T47D (cell line): Measurements from ENCODE around the gene IGF1R.

Source experiments
- DNase-seq, 2 experiments: peaks; one replicate each; pipeline versions ENCODE4 v3.0.0 to v3.0.0-alpha.2; 2011 to 2012; ENCODE audit warnings: low read depth in 1 of 2, low spot score in 1 of 2
- JUND ChIP-seq: IDR thresholded peaks from 2 replicates; pipeline ENCODE4 v1.6.1; 2012; ENCODE audit warnings: low read depth
- in situ Hi-C: cut with HindIII; loops from 2 replicates; pipeline ENCODE4 v1.10.0; 2016; ENCODE audit warnings: low sequenced_read_pairs, low pct_unique_long_range_greater_than_20kb

IGF1R gene

DNA sequence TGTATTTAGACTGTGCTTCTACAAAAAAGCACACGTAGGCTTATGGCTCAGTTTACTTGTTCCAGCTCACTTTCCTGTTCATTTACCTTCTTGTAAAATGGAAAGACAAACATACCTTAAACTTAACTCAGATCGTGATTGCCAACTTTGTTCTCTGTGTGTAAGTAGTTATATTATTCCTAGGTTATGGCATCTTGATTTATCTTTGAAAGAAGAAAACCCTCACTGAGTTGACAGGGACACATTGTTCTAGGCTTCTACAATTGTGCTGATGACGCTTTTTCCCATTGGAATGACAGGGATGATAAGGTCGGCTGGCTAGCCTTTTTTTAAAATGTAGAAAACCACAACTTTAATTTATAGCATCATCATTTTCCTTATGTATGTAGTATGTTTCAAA, 140.7 kb downstream of the IGF1R start:
- in situ Hi-C loops, result no loop called here
- no peak for DNase-seq
- TF ChIP-seq JUND, result no peak

DNA sequence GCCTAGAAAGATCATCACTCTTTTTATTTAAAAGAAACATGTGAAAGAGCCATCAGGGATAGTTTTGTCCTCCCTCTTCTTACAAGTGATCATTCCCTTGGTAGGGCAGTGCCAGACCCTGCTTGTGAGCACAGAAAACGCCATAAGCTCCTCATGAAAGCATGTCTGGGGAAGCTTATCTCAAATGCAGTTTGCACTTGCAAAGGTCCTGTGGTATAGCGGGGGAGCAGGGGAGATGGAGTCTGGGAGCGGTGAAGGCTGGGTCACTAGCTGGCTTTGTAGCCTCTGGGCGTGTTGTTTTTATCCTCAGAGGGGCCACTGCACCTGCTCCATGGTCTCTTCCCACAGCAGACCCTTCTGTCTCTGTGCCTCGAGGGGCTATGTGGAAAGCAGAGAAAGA, 141.9 kb downstream of the IGF1R start:
- in situ Hi-C loops, result no loop called here
- no peak for TF ChIP-seq JUND
- DNase-seq, result no peak

DNA sequence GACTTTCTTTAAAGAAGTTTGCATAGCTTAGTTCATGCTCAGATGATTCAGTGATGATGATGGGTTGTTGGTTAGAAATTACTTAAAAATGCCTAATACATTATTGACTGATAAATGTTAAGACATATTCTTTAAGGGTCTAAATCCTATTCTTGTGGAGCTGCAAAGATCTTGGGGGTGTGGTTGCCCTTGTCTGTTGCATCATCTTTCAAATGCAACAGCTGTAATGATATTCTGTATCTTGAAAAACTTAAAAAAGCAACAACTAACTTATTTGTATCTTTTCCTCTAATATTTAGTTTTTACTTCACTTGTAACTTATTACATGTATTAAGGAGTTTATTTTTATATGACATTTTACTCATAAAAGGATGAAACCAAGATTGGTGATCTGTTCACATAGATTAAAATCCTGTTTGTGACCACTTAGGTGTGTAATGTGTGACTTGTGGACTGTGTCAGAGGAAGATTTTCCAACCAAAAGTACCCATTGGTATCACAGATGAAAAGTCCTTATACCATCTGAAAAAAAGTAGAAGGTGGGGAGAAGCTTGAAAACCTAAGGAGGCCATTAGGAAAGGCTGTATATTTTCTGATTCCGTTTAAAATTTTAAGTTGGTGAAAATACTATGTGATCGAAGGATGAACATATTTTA, 142.8 kb downstream of the IGF1R start:
- DNase-seq, result no peak
- no peak for TF ChIP-seq JUND
- in situ Hi-C loops, result no loop called here

DNA sequence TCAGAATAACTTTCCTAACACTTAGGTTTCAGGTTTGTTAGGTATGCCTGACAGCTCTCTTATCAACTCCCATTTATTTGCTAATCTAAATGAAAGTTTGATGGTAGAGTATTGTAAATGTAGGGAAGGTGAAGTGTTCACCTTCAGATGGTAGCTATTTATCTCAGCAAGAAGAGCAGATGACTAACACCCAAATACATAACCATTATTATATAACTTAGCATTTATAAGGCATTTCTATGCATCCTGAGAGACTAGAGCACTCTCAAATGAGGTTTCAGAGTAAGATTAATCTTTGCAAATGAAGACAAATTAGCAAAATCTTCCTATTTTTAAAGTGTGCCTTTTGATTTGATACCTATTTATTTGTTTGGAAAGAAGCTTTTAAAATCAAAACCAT, 143.8 kb downstream of the IGF1R start:
- no peak for DNase-seq
- in situ Hi-C loops, result no loop called here
- no peak for TF ChIP-seq JUND

DNA sequence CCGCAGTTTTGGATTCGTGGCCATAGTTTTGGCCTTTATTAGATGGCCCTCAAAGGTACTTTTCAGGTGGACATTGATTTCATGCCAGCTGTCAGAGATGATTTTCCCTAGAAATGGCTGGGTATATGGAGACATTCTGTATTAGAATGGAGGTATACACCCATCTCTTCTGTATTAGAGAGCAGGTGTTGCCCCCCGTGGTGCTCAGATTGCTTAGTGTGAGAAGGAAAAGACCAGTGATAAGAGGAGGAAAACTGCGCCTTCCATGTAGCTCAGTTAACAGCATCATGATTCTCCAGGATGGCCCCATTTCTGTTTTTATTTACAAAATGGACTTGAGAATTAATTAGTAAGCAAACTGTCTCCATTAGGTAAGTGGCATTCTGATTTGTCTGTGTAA, 145.9 kb downstream of the IGF1R start:
- in situ Hi-C loops, result no loop called here
- TF ChIP-seq JUND, result no peak

DNA sequence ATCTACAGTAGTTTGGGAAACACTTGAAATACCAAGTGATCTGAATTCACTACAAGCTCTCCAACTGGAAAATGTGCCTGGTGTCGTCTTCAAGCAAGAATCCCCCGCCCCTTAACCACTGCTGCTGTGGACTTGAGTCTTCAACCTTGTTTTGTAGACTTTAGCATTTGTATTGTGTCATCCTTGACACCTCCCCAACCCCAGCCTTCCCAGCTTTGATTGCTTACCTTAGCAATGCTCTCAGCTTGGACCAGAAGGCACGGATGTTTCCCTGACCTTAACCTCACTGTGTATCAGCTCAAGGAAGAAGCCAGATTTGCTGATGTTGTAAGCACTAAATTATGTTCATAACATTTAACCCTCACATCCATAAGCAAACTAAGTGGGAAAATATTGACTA, 146.4 kb downstream of the IGF1R start:
- DNase-seq, result no peak
- no peak for TF ChIP-seq JUND
- in situ Hi-C loops, result no loop called here

More for the DNA sequence above, 145.9 kb downstream of the IGF1R start:
- no peak for DNase-seq

DNA sequence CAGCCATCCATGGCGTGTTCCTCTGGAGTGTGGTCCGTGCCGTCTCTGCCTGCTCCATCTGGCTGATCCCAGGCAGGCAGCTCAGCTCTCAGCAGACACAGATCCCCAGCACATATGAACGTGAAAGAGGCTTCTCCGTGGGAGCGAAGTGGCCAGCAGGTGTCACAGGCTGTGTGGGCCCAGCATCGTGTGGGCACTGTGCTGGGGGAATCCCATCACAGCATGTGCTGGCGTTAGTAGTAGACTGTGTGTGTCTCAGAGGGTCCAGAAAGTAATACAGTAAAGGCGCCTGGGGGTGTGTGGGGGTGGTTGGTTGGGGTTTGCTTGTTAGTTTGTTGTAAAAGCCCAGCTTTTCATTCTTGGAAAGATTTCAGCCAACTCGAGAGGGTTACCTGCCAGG, 147.6 kb downstream of the IGF1R start:
- no peak for DNase-seq
- no peak for TF ChIP-seq JUND
- in situ Hi-C loops, result no loop called here

DNA sequence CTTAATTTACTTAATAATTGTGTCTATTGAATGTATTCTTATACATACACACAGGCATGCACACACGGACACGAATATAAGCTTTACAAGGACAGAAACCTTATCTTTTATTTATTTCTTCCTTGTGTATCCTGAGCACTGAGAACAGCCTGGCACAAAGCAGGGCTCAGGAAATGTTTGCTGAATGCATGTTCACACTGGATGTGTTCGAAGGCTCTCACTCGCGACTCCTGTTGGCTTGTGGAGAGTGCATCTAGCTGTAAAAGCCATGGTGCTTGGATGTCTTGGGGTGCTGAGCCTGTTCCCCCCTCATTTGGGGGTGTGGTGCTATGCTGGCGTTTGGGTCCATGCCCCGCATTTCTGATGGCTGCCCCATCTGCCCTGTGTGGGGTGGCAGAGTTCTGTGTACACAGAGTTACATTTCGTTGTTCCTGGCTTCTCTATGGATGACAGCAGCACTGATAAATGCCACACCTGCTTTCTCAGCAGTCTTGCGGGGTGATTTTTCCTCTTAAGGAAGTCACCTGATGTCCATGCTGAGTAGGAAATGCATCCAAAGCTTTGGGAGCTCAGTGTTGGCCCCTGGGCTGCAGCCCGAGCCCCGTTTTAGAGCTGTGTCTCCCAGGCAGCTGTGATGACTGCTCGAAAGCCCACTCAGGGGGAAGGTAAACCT, 148.5 kb downstream of the IGF1R start:
- DNase-seq, result no peak
- no peak for TF ChIP-seq JUND
- in situ Hi-C loops, result no loop called here

DNA sequence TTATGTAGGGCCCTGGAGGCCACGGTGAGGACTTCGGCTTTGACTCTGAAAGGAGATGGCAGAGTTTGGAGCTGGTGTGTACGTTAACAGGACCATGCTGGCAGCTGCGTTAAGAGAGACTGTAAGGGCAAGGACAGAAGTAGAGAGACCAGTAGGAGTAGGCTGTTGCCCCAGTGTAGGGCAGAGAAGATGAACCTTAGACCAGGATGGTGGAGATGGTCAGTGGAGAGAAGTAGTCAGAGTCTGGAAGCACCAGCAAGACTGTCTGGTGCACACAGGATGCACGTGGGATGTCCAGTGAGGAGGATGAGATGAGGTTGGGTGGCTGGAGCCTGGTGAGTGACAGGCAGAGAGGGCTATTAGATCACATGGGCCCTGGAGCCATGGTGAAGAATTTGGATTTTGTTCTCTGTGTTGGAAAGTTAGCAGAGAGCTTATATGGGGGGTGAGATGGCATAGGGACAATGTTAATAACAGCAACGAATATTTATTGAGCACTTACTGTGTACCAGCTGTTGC, 150.1 kb downstream of the IGF1R start:
- TF ChIP-seq JUND, result no peak
- in situ Hi-C loops, result no loop called here
- DNase-seq, result no peak

DNA sequence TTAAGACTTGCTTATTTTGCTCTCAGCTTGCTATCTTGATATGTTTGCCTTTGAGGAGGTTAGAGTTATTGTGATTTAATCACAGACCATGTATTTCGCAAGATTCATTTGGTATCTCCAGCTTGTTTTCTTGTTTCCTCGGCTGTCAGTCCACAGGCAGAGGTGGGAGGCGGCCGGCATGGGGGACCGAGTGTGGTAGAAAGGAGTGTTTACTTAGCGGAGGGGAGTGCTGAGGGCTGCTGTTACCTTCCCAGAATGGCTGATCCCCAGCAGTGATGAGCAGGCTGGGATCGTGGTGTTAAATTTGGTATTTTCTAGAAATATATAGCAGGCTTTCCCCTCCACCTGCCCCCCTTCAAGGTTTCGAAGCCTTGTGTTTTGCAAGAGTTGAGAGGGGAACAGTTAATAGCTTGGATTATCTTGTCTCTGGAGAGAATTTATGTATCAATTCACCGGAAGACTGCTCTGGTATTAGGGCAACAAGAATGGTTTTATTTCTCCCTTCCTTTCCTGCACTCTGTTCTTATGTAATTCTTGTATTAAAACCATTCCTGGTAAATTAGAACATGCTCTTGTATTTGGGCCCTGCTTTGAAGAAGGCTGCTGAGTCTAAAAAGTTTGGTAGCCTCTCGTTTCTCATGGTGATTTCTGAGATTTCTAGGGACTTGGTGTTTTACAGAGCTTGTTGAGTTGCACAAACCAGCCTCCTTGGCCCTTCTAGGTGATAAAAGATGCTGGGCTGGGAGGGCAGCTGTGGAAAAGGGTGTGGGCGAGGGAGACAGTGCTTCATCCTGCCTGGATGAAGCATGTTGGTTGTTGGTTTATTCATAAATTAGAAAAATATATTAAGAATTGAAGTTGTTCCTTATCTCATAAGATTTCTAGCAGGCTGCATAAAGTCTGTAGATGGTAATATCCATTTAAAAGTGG, 151.4 kb downstream of the IGF1R start:
- no peak for DNase-seq
- in situ Hi-C loops, result no loop called here
- no peak for TF ChIP-seq JUND

DNA sequence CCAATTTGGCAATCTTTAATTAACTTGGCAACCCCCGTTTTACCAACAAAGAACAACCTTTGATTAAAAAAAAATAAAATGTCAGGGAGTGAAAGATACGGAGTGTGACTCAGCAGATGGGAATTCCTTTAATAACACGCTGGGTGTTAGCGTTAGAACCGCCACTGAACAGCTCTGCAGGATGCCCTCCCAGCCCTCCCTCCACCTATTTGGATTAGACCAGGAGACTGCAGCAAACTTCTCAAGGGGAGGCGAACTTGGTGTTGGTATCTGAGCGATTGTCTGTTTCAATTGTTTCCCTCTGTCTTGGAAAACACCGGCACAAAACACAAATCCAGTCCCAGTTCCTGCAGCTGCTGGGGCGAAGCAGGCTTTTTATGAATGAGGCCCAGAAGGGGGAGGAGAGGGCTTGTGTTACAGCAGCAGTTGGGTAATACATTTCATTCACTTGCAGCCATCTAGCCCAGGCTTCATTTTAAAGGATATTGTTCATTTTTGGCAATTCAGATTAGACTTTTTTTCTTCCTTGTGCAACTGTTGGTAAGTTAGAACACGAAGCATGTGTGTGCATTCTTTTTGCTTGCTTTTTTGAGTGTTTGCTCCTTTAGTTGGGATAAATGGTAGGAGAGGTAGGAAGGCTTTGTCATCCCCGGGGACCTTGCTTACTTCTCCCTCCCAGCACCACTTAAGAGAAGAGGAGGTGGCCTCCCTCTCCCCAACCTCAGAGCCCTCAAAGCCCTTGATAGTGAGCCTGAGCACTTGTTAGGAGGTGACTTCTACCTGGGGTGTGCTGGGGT, 152.3 kb downstream of the IGF1R start:
- in situ Hi-C loops, result no loop called here
- TF ChIP-seq JUND, result no peak
- peak in 1 of 2 experiments; percentile 40 for DNase-seq

DNA sequence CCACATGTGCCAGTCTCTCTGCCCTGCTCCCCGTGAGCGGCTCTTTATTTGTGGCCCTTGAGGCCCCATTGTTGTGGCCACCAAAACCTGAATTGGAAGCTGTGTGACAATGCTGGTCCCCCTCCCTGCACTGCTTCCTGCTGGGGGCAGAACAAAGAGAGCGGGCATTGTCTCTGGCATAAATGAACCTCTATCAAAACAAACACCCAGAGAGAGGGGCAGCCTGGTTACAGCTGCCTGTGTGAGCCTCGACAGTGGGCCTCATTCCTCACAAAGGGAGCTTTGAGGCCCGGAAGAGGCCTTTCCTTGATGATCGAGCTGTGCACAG, 152.9 kb downstream of the IGF1R start:
- DNase-seq, result no peak
- no peak for TF ChIP-seq JUND
- in situ Hi-C loops, result no loop called here

DNA sequence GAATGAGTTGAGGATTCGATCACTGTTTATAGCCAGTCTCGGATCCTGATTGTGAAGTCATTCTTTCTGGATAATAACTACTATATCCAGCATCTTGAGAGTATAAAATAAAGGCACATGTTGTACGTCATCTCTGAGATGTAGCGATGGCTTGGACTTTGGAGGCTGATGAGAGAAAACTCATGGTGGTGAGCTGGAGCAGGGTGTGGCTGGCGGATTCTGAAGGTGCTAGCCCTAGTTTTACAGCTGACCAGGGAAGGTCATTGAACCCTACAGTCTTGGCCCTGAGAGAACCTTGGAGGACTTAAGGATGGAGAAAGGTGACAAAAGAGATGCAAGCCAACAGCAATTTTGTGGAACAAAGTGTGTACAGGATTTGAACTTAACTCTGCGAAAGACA, 153.8 kb downstream of the IGF1R start:
- no peak for TF ChIP-seq JUND
- no peak for DNase-seq
- in situ Hi-C loops, result no loop called here
